GM21619 (cell line): ENCODE results near the gene CYTH1.

Source experiments
- ATAC-seq: cut with Tn5 transposase; IDR thresholded peaks from one replicate; pipeline ENCODE4 v1.9.1; 2021; ENCODE audit not compliant: unreplicated experiment

Gene CYTH1

GRCh38 chr17:78738278-78738677 is 43.8 kb downstream of the CYTH1 start:
- ATAC-seq = no peak

DNA sequence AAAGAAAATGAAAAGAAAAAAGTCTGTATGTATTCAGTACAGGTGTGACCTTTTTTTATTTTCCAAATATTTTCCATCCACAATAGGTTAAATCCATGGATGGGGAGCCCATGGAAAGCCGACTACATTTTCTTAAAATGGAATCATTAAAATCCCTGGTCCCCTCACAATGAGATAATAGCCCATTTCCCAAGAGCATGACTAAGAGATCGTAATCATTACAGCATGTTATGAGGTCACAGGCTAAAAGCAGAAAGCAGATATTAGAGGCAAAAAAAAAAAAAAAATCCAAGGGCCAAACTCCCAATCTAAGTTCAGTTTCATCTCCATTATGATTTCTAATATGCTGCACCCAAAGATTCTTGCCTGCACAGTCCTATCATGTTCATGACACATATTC is 44.7 kb downstream of the CYTH1 start:
- ATAC-seq = no peak

GRCh38 chr17:78736526-78737079 is 45.5 kb downstream of the CYTH1 start:
- ATAC-seq = peak; percentile 44

DNA sequence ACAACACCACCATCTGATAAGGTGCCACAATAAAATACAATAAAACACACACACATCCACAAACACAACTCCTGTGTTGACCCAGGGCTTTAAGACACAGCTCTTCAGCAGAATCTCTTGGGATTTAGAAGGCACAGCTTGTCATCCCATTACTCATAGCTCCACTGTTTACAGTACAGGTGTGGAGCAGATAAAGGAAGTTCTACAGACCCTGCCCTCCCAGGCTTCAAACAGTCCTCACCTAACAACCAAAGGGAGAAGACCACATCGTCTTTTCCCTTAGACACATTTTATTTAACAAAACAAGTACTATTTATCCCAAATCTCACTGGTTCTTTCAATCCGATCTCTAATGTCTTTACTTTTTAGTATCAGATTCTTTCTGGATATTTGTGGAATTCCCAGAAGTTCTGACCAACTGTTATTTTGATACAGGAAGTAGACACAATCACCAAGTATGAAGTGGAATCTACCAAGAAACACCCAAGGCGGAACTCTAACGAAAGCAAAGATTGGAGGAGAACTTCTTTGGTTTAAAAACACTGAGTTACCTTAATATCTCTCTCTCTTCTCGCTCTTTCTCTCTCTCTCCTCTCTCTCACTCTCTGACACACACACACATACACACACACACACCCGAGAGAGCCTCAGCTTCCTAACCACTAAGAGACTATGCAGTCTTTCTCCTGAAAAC is 46.1 kb downstream of the CYTH1 start:
- no peak for ATAC-seq

DNA sequence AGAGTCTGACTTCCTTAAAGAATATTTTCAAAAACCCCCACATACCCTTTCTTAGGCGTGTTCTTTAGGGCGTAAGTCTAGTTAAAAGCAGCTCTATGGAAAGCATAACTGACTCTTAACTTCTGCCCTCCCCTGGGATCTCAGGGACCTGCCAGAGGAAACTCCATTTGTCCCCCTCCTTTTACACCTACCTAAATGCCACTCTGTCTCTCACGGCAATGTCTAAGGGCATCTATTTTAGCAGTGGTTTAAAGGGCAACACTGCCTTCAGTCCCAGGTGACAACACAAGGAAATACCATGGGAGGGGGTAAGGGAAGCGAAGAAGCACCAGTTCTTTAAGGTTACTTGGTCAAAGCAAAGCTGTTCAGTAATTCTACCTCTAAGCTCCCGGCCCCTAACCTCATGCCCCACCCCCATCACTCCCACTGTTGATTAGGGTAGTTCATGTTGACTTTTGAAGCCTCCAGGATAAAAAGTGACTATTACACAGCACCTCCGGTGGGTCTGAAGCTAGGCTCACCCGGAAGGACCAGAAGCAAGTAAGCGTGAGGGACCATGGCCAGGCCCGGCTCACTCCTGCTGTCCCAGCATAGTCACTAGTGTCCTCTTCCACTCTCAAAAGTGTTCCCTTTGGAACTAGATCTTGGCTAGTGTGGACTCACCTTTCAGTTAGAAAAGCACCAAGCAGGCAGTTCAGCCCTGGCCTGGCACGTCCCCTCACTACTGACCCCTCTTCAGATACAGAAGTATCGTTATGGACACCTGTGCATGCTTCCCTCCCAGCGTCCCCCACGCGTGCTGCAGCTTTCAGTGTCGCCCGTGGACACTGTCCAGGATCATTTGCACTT is 47.1 kb downstream of the CYTH1 start:
- no peak for ATAC-seq

DNA sequence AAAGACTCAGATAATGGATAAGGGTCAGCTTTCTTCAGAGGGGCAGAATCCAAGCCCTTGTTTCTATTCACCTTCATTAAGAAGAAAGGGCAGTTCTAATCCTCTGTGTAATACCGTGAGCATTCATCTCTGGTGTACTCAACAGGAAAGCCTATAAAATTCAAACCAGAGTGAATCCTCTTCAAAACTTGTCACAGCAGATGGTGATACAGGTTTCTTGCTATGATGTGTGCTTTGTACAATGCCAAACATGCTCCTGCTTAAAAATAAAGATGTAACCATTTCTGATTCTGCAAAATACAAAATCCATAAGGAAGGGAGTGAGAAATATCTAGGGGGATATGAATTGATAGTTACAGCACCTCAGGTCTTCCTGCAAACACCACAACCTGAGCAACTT is 49.7 kb downstream of the CYTH1 start:
- ATAC-seq = no peak

DNA sequence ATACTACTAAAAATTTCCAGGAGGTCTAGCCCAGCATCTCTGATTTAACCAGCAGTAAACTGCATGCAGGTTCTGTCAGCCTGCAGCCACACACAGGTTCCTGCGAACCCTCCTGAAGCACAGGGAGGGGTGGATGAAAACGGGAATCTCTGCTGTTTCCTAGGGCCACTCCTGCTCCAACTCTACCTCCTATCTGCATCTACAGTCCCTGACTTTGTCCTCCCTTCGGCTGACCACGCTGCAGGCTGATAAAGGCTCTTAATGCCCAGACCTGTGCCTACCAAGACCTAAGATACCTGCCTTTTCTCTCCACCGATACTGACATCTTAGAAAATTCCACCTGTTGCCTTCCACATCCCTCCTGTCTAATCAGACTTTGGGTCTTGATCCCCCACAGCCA is 50.2 kb downstream of the CYTH1 start:
- ATAC-seq = no peak

GRCh38 chr17:78729641-78730040 is 52.4 kb downstream of the CYTH1 start:
- no peak for ATAC-seq

GRCh38 chr17:78728495-78728894 is 53.6 kb downstream of the CYTH1 start:
- no peak for ATAC-seq

DNA sequence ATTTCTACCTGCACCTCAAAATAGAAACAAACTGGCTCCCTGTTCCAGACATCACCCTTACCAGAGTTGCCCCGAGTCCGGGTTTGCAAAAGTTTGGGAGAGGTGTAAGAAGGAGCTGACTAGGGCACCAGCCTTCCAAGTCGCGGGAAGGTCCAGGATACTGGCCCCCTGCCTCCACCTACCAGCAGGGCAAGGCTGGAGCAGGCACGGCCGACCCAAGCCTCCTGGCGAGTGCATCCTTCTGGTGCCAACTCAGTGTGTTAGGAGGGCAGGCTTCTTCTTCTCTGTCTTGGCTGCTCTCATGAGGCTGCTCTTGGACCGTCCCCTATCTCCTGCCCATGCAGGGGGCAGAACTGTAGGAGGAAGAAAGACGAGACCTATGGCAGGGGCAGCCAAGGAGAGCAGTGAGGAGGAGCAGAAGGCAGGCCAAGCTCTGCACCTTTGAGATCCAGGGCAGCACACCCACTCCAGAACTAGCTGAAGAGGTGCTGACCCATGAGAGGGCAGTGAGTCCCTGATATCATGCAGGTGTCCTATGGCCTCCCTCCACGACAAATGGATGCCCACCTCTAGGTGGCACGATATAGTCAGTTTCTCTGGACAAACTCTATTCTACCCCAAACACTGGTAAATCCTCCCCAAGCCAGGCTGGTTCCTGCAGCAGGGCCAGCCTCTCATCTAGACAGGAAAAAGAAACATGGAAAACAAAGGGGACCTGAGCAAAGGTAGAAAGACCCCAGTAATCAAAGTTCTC is 54.4 kb downstream of the CYTH1 start:
- no peak for ATAC-seq

DNA sequence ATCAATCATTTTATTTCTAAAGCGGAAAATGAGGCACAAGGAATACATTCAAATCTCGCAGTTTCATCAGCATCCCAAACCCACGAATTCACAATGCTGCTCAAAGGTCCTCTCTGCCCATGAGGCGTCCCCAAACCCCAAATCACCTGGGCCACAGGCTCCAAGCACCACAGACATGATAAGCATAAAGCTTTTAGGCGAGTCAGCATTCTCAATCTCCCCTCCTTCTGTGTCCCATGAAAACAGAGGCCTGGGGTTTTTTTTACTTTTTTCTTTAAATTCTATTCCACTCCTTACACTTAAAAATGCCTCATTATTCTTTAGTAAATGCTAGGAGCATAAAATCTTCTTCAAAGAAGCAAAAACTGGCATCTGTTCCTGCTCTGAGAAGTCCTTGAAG is 55.0 kb downstream of the CYTH1 start:
- no peak for ATAC-seq

DNA sequence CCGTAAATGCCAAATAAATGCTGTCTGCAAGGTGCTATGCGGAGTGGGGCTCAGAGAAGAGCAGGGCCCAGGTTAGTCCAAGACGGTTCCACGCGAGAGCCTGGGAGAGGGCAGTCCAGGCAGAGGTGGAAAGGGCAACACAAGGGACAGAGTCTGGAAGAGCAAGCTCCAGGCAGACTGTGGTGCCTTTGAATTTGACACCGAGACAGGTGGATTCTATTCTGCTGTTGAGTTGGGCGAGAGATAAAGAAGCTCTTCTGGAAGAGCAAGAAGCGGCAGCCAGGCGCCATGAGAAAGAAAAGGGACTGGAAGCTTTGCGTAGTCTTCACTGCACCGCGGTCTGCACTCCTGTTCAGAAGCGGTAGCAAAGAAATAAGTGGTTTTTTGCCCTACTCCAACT is 55.6 kb downstream of the CYTH1 start:
- no peak for ATAC-seq

- ATAC-seq = no peak
Measured at GRCh38 chr17:78725448-78726021, 56.5 kb downstream of the CYTH1 start.

- no peak for ATAC-seq
Measured at GRCh38 chr17:78724999-78725398, 57.1 kb downstream of the CYTH1 start.

GRCh38 chr17:78724544-78724943 is 57.5 kb downstream of the CYTH1 start:
- no peak for ATAC-seq

- ATAC-seq = no peak
Measured at GRCh38 chr17:78723957-78724356, 58.1 kb downstream of the CYTH1 start.

DNA sequence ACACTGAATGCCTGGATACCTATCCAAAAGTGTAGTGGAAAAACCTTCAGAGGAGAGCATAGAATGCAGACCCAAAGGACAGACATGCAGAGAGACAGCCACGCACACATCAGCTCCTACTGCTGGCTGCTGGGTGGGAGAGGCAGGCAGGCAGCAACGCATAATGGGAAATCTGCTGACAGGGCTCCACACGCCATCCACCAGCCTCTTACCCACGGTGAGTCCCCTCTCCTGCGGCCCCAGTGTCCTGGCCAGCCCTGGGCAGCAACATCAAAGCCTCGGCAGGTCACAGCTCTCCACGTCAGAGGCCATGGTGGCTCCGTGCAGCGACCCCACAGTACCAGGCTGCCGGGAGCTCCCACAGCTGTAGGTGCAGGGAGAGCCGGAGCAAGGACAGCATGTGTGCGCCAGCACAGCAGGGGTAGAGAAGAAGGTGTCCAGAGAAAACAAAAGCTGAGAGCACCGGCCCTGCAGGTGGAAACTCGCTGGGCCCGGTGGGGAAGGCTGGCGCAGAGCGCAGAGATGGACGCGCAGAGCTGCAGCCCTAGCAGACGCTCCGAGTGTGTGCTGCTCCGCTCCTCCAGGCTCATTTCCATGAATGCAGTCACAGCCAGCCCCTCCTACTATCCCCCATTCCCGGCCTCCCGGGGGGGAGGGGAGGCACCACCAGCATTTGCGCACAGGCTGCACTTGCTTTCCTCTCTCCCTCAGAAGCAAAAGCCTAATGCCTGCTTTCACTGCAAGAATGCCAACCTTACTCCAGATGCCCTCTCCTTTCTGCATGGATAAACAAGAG is 58.9 kb downstream of the CYTH1 start:
- ATAC-seq = no peak

- no peak for ATAC-seq
Measured at GRCh38 chr17:78722246-78722761, 59.8 kb downstream of the CYTH1 start.

- ATAC-seq = no peak
Measured at GRCh38 chr17:78719630-78720298, 62.3 kb downstream of the CYTH1 start.
